DND-41 (cell line): ENCODE results near the gene CKLF.

Source experiments
- ATAC-seq: fragments of 200-7000 bp; cut with Tn5 transposase; 3 replicates; pipeline ENCODE4 v1.9.1; 2021; ENCODE audit warnings: low read depth; ENCODE audit not compliant: insufficient read depth
- DNase-seq: peaks from one replicate; pipeline ENCODE4 v3.0.0-alpha.2; 2020
- H2AFZ ChIP-seq: 2 replicates; pipeline ENCODE4 v1.6.0; 2012; ENCODE audit warnings: low read depth, low read length
- H3K27ac ChIP-seq: 2 replicates; pipeline ENCODE4 v1.5.1; 2012; ENCODE audit warnings: low read length, inconsistent platforms
- H3K27me3 ChIP-seq: fragments of 200-600 bp; sonication (generic); 2 replicates; pipeline ENCODE4 v1.6.0; 2012; ENCODE audit warnings: low read length, mild to moderate bottlenecking, inconsistent platforms; ENCODE audit not compliant: insufficient read depth, poor library complexity
- H3K36me3 ChIP-seq: 2 replicates; pipeline ENCODE4 v1.5.1; 2012; ENCODE audit warnings: low read length, inconsistent platforms; ENCODE audit not compliant: insufficient read depth
- H3K4me1 ChIP-seq: 2 replicates; pipeline ENCODE4 v1.5.1; 2012; ENCODE audit warnings: mild to moderate bottlenecking, low read length; ENCODE audit not compliant: insufficient read depth
- H3K4me2 ChIP-seq: 2 replicates; pipeline ENCODE4 v1.6.0; 2012; ENCODE audit warnings: mild to moderate bottlenecking, moderate library complexity, low read length, inconsistent platforms; ENCODE audit not compliant: insufficient read depth
- H3K4me3 ChIP-seq, 2 experiments: fragments of 200-600 bp in 1 of 2; shearing (Covaris generic) in 1 of 2; 2 replicates each; pipeline ENCODE4 v1.5.1; 2012 to 2016; ENCODE audit warnings: inconsistent platforms in 2 of 2, low read length in 2 of 2, mild to moderate bottlenecking in 2 of 2, low read depth in 1 of 2, moderate library complexity in 1 of 2
- H3K79me2 ChIP-seq: 2 replicates; pipeline ENCODE4 v1.6.0; 2012; ENCODE audit warnings: low read length, inconsistent platforms; ENCODE audit not compliant: insufficient read depth
- H3K9ac ChIP-seq: 2 replicates; pipeline ENCODE4 v1.6.0; 2012; ENCODE audit warnings: low read depth, mild to moderate bottlenecking, inconsistent platforms, low read length, moderate library complexity
- H3K9me3 ChIP-seq: 2 replicates; pipeline ENCODE4 v1.5.1; 2012; ENCODE audit warnings: low read length, moderate library complexity, mild to moderate bottlenecking, inconsistent platforms; ENCODE audit not compliant: insufficient read depth, severe bottlenecking
- H4K20me1 ChIP-seq: 2 replicates; pipeline ENCODE4 v1.6.0; 2012; ENCODE audit warnings: low read length; ENCODE audit not compliant: insufficient read depth
- CTCF ChIP-seq: IDR thresholded peaks from 2 replicates; pipeline ENCODE4 v1.5.1; 2012; ENCODE audit warnings: borderline replicate concordance, low read length, moderate library complexity, mild to moderate bottlenecking; ENCODE audit not compliant: poor library complexity, severe bottlenecking; ENCODE audit errors: extremely low read depth
- EZH2 ChIP-seq: IDR thresholded peaks from 3 replicates; pipeline ENCODE4 v1.6.1; 2012; ENCODE audit warnings: borderline replicate concordance, low read depth, mild to moderate bottlenecking, moderate library complexity, low read length, inconsistent platforms; ENCODE audit not compliant: severe bottlenecking

The CKLF gene

GRCh38 chr16:66528294-66528693 lies 24.1 kb upstream of the CKLF start:
- Histone ChIP-seq H2AFZ (no peak overlapping the region), H3K79me2 (no peaks in the 10 kb centered on the region), H3K4me1 (peaks cover 29% of the 10 kb centered on the region), H3K9ac (no peak overlapping the region), H3K36me3 (peaks cover 32% of the 10 kb centered on the region), H3K27ac (peak overlapping the region; percentile 5; the same call in 1 of the 2 replicates), H3K9me3 (no peaks in the 10 kb centered on the region), H3K27me3 (no peaks in the 10 kb centered on the region), H4K20me1 (no peaks in the 10 kb centered on the region), H3K4me3 (no peak overlapping the region), H3K4me2 (no peak overlapping the region)
- ATAC-seq (no peak), DNase-seq (no peak)
- no peak for TF ChIP-seq CTCF
- no peak for TF ChIP-seq EZH2

- TF ChIP-seq EZH2, result no peak
- TF ChIP-seq CTCF, result no peak
- H3K79me2 ChIP-seq, result no peaks in the 10 kb centered on the region
- H3K9me3 ChIP-seq, result no peaks in the 10 kb centered on the region
- DNase-seq (no peak), ATAC-seq (no peak)
- no peak overlapping the region for H2AFZ ChIP-seq
- no peak overlapping the region for H3K9ac ChIP-seq
- no peak overlapping the region for H3K4me3 ChIP-seq
- H3K4me1 ChIP-seq, result peaks cover 17% of the 10 kb centered on the region
- H3K4me2 ChIP-seq, result no peak overlapping the region
- no peaks in the 10 kb centered on the region for H4K20me1 ChIP-seq
- H3K27ac ChIP-seq, result 0 out of 2 replicates have a peak overlapping the region, but pooled peaks have one; percentile 48
- peaks cover 32% of the 10 kb centered on the region for H3K36me3 ChIP-seq
- no peaks in the 10 kb centered on the region for H3K27me3 ChIP-seq
These were observed 22.9 kb upstream of the CKLF start for GRCh38 chr16:66529475-66529874.

- Histone ChIP-seq H3K9ac (no peak overlapping the region), H3K4me1 (peaks cover 8% of the 10 kb centered on the region), H3K36me3 (peaks cover 20% of the 10 kb centered on the region), H3K9me3 (no peaks in the 10 kb centered on the region), H2AFZ (no peak overlapping the region), H3K27ac (no peak overlapping the region), H3K27me3 (no peaks in the 10 kb centered on the region), H3K4me2 (no peak overlapping the region), H4K20me1 (no peaks in the 10 kb centered on the region), H3K79me2 (no peaks in the 10 kb centered on the region), H3K4me3 (no peak overlapping the region)
- no peak for ATAC-seq
- DNase-seq, result no peak
- TF ChIP-seq EZH2 (no peak), CTCF (no peak)
These were observed 18.0 kb upstream of the CKLF start for GRCh38 chr16:66534376-66534799.

- no peaks in the 10 kb centered on the region for H3K27me3 ChIP-seq
- no peaks in the 10 kb centered on the region for H3K79me2 ChIP-seq
- H3K4me2 ChIP-seq, result no peak overlapping the region
- peaks cover 4% of the 10 kb centered on the region; the same call in 1 of the 2 replicates for H3K36me3 ChIP-seq
- TF ChIP-seq CTCF, result no peak
- TF ChIP-seq EZH2, result no peak
- no peak overlapping the region for H2AFZ ChIP-seq
- H3K9ac ChIP-seq, result no peak overlapping the region
- ATAC-seq, result no peak
- peak overlapping the region; percentile 18; the same call in 1 of the 2 replicates for H3K27ac ChIP-seq
- DNase-seq, result no peak
- H3K4me3 ChIP-seq, result no peak overlapping the region
- H4K20me1 ChIP-seq, result no peaks in the 10 kb centered on the region
- H3K9me3 ChIP-seq, result no peaks in the 10 kb centered on the region
- H3K4me1 ChIP-seq, result peaks cover 24% of the 10 kb centered on the region
These were observed 15.9 kb upstream of the CKLF start for GRCh38 chr16:66536525-66536924.
